Measurements from ENCODE around the gene UNC5C. TPM values are rescaled to one million over a fixed set of nuclear protein-coding genes. Genes with fewer than 3 reads are reported as not detected.

The UNC5C gene
- total RNA-seq, 1 donor from 2014 or later, result 0.39 TPM

DNA sequence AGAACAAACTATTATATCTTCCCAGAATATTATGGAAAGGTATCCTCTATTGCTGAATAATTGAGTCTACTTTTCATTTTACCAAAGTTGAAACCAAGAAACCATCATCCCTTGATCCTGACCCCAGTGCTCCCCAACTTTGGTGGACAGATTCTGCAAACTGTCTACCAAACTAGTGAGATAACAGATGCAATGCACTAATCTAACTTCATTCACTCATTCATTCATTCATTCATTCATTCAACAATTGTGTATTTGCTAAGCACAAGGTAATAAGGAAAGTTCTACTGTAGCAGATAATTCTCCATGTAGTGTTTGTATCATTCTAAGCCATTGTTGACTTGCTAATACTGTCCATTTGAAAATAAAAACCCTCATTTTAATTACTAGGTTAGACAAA is 150.6 kb downstream of the UNC5C start:
- Mint-ChIP-seq H3K36me3 (peaks cover 16% of the 10 kb centered on the region), H3K4me3 (no peak overlapping the region), H3K27ac (no peak overlapping the region), H3K4me1 (peaks cover 25% of the 10 kb centered on the region), H3K27me3 (ENCODE audit: insufficient read depth, low read depth) (no peaks in the 10 kb centered on the region), H3K9me3 (peaks cover 3% of the 10 kb centered on the region)
- no peak overlapping the region for H3K27ac ChIP-seq
- no peak overlapping the region for H3K4me2 ChIP-seq
- H3K36me3 ChIP-seq, result no peaks in the 10 kb centered on the region
- no peak overlapping the region for H3K9ac ChIP-seq
- H3K4me3 ChIP-seq, result no peak overlapping the region
- TF ChIP-seq EZH2phosphoT487 (IDR thresholded peaks at IDR 0.05) (no peak), EZH2 (IDR thresholded peaks at IDR 0.05) (no peak)
- TF ChIP-seq, protein P1, sequence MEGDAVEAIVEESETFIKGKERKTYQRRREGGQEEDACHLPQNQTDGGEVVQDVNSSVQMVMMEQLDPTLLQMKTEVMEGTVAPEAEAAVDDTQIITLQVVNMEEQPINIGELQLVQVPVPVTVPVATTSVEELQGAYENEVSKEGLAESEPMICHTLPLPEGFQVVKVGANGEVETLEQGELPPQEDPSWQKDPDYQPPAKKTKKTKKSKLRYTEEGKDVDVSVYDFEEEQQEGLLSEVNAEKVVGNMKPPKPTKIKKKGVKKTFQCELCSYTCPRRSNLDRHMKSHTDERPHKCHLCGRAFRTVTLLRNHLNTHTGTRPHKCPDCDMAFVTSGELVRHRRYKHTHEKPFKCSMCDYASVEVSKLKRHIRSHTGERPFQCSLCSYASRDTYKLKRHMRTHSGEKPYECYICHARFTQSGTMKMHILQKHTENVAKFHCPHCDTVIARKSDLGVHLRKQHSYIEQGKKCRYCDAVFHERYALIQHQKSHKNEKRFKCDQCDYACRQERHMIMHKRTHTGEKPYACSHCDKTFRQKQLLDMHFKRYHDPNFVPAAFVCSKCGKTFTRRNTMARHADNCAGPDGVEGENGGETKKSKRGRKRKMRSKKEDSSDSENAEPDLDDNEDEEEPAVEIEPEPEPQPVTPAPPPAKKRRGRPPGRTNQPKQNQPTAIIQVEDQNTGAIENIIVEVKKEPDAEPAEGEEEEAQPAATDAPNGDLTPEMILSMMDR (IDR thresholded peaks at IDR 0.05), result no peak
- H3K9me3 ChIP-seq (ENCODE audit: low read depth), result no peaks in the 10 kb centered on the region
- no peaks in the 10 kb centered on the region for H3K27me3 ChIP-seq
- H3F3A ChIP-seq (ENCODE audit: low read depth), result no peaks in the 10 kb centered on the region
- no peak overlapping the region for H2AFZ ChIP-seq (replicated peaks)
- DNase-seq (ENCODE audit: low spot score), result no peak
- peaks cover 10% of the 10 kb centered on the region for H3K4me1 ChIP-seq
- no peaks in the 10 kb centered on the region for H4K20me1 ChIP-seq (ENCODE audit: low read depth)
- H3K79me2 ChIP-seq (ENCODE audit: low read depth), result no peaks in the 10 kb centered on the region

DNA sequence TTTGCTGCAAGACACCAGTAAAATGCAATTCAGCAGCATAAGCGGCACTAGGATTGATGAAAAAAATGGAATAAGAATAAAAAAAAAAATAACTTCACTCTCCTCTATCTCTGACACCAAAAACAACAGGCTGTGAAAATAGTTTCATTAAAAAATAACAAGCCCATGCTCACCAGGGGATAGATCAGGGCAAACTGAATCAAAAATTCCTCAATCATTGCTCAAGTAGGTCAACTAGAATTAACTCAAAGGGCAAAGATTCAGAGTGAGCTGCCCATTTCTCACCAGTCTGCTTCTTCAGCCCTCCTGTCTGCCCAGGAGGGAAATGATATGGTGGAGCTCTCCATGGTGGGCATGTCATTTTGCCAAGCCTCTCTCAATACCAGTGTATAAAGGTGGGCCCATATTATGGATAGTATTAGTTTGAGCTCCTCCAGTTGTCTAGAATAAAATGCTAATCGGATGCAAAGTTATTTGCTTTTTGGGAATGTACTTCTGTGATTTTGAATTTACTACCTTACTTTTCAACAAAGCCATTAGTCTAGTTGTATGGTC is 153.9 kb downstream of the UNC5C start:
- H3K79me2 ChIP-seq (ENCODE audit: low read depth), result no peaks in the 10 kb centered on the region
- H3K36me3 Mint-ChIP-seq, result peaks cover 10% of the 10 kb centered on the region
- no peaks in the 10 kb centered on the region for H3F3A ChIP-seq (ENCODE audit: low read depth)
- TF ChIP-seq EZH2phosphoT487 (IDR thresholded peaks at IDR 0.05) (no peak), EZH2 (IDR thresholded peaks at IDR 0.05) (no peak)
- TF ChIP-seq, protein P1 (IDR thresholded peaks at IDR 0.05), result no peak
- no peak overlapping the region for H3K4me3 ChIP-seq
- peaks cover 25% of the 10 kb centered on the region for H3K4me1 Mint-ChIP-seq
- no peaks in the 10 kb centered on the region for H3K9me3 ChIP-seq (ENCODE audit: low read depth)
- no peak for DNase-seq (ENCODE audit: low spot score)
- no peak overlapping the region for H3K27ac Mint-ChIP-seq
- no peaks in the 10 kb centered on the region for H3K27me3 ChIP-seq
- no peaks in the 10 kb centered on the region for H3K9me3 Mint-ChIP-seq
- H3K27ac ChIP-seq, result no peak overlapping the region
- no peaks in the 10 kb centered on the region for H4K20me1 ChIP-seq (ENCODE audit: low read depth)
- no peak overlapping the region for H3K9ac ChIP-seq
- no peak overlapping the region for H3K4me3 Mint-ChIP-seq
- no peaks in the 10 kb centered on the region for H3K27me3 Mint-ChIP-seq (ENCODE audit: insufficient read depth, low read depth)
- H3K36me3 ChIP-seq, result no peaks in the 10 kb centered on the region
- H3K4me1 ChIP-seq, result peaks cover 10% of the 10 kb centered on the region
- H2AFZ ChIP-seq (replicated peaks), result no peak overlapping the region
- H3K4me2 ChIP-seq, result no peak overlapping the region

DNA sequence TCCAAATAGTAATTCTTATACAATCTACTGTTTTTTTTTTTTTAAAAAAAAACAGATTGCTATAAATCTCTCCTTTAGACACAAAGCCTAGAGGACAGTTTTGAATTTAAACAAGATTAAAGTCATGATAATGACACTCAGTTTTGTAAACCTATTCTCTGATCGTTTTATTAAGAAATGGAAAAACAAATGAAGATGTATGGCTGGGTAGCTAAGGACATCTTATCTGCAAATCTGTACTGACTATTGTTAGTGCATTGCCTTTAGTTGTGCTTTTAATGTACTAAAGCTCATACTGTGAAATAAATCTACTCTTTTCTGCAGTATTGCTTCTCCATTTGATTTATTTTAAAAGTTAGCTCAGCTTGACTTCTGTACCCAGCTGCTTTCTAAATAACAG is 155.0 kb downstream of the UNC5C start:
- no peaks in the 10 kb centered on the region for H3K9me3 Mint-ChIP-seq
- Histone ChIP-seq H3K27ac (no peak overlapping the region), H3K79me2 (ENCODE audit: low read depth) (no peaks in the 10 kb centered on the region), H3K27me3 (no peaks in the 10 kb centered on the region), H3K4me1 (peaks cover 5% of the 10 kb centered on the region), H3K9me3 (ENCODE audit: low read depth) (no peaks in the 10 kb centered on the region), H2AFZ (replicated peaks) (no peak overlapping the region), H3K36me3 (no peaks in the 10 kb centered on the region), H3K4me2 (no peak overlapping the region), H4K20me1 (ENCODE audit: low read depth) (no peaks in the 10 kb centered on the region), H3K9ac (no peak overlapping the region), H3F3A (ENCODE audit: low read depth) (no peaks in the 10 kb centered on the region), H3K4me3 (no peak overlapping the region)
- H3K4me1 Mint-ChIP-seq, result peaks cover 22% of the 10 kb centered on the region
- no peak overlapping the region for H3K4me3 Mint-ChIP-seq
- no peak for DNase-seq (ENCODE audit: low spot score)
- TF ChIP-seq EZH2phosphoT487 (IDR thresholded peaks at IDR 0.05) (no peak), EZH2 (IDR thresholded peaks at IDR 0.05) (no peak)
- TF ChIP-seq, protein P1 (IDR thresholded peaks at IDR 0.05), result no peak
- H3K27ac Mint-ChIP-seq, result no peak overlapping the region
- H3K36me3 Mint-ChIP-seq, result peaks cover 10% of the 10 kb centered on the region
- H3K27me3 Mint-ChIP-seq (ENCODE audit: insufficient read depth, low read depth), result no peaks in the 10 kb centered on the region

All from neural progenitor cell (in vitro differentiated cells).